ENCODE measurements around the gene MBD3L3. TPM values are rescaled to one million over a fixed set of nuclear protein-coding genes. Genes with fewer than 3 reads are reported as not detected.

The MBD3L3 gene
- total and polyA plus RNA-seq, 9 of the 15 experiments (the other 6 are each of a cell fraction or from before 2014, with no cell fraction given), result not detected

DNA sequence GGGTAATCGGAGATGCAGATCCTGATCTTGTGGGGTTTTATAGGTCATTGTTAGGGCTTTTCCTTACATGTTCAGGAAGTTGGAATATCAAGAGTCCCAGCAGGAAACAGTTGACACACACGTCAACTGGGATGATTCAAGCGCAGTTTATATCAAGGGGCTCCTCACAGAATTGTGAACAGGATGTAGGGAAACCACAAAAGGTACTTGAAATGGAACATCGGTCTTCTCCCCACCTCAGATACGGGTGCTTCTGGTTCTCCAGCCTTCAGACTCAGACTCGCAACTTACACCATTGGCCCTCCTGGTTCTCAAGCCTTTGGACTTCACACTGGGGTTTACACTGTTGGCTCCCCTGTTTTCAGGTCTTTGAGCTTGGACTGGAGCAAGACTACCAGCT, 30.5 kb upstream of the MBD3L3 start:
- H3K9me3 ChIP-seq (replicated peaks; ENCODE audit: control insufficient read depth, insufficient read depth, low read depth, low read length), result peaks cover 21% of the 10 kb centered on the region
- peaks cover 7% of the 10 kb centered on the region; the same call in 2 of the 3 replicates for H3K36me3 ChIP-seq (ENCODE audit: control insufficient read depth, insufficient read depth, low read length)
- ChIA-PET POLR2A (no interaction called here), CTCF (ENCODE audit: low intra/inter-chr PET ratio) (no interaction called here)
- BruUV-seq (replicated peaks), result no TSS peak
- in situ Hi-C loops (cut with MboI), result no loop called here
- no peak for ATAC-seq
- no peak overlapping the region for H3K9ac ChIP-seq (ENCODE audit: insufficient read depth in 1 of 2, low read depth in 2 of 2, low read length in 2 of 2)
- H3K9me1 ChIP-seq (ENCODE audit: control insufficient read depth, insufficient read depth, low read length), result no peaks in the 10 kb centered on the region
- H3K4me2 ChIP-seq (ENCODE audit: insufficient read depth, low read length), result no peak overlapping the region
- H4K20me1 ChIP-seq (replicated peaks; ENCODE audit: control insufficient read depth, insufficient read depth, low read length), result no peaks in the 10 kb centered on the region
- no peak overlapping the region for H3K27ac ChIP-seq (ENCODE audit: extremely low read depth, low read depth, low read length)
- FAIRE-seq, result no peak
- no peaks in the 10 kb centered on the region for H3K27me3 ChIP-seq (ENCODE audit: control insufficient read depth in 2 of 2, insufficient read depth in 2 of 2, low read length in 2 of 2)
- no peaks in the 10 kb centered on the region for H3K79me2 ChIP-seq (ENCODE audit: control insufficient read depth, insufficient read depth, low read length)
- H3K4me3 ChIP-seq, result no peak overlapping the region
- 57% methylated on average over 6 of the region's 6 CpGs for WGBS (ENCODE audit: insufficient coverage, low coverage, missing lambda C conversion rate)
- H3K4me1 ChIP-seq (replicated peaks in 1 of 2; ENCODE audit: control insufficient read depth in 2 of 2, insufficient read depth in 2 of 2, low read length in 2 of 2), result no peaks in the 10 kb centered on the region
- intact Hi-C loops (cut with micrococcal nuclease), result no loop called here
- H2AFZ ChIP-seq (ENCODE audit: low read depth, low read length), result no peak overlapping the region
- DNase-seq (ENCODE audit: extremely low read depth in 1 of 4, low spot score in 3 of 4), result no peak
- TF ChIP-seq, protein P1, sequence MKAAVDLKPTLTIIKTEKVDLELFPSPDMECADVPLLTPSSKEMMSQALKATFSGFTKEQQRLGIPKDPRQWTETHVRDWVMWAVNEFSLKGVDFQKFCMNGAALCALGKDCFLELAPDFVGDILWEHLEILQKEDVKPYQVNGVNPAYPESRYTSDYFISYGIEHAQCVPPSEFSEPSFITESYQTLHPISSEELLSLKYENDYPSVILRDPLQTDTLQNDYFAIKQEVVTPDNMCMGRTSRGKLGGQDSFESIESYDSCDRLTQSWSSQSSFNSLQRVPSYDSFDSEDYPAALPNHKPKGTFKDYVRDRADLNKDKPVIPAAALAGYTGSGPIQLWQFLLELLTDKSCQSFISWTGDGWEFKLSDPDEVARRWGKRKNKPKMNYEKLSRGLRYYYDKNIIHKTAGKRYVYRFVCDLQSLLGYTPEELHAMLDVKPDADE (conservative IDR thresholded peaks at IDR 0.05; ENCODE audit: control insufficient read depth, low read depth, low read length), result no peak
- TF ChIP-seq TAF15 (IDR thresholded peaks at IDR 0.05; ENCODE audit: low read depth, low read length), result no peak
- TF ChIP-seq COPS2 (conservative IDR thresholded peaks at IDR 0.05), result no peak
- TF ChIP-seq, protein P2, sequence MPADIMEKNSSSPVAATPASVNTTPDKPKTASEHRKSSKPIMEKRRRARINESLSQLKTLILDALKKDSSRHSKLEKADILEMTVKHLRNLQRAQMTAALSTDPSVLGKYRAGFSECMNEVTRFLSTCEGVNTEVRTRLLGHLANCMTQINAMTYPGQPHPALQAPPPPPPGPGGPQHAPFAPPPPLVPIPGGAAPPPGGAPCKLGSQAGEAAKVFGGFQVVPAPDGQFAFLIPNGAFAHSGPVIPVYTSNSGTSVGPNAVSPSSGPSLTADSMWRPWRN (IDR thresholded peaks at IDR 0.05; ENCODE audit: low read depth), result no peak
- TF ChIP-seq, protein P3, sequence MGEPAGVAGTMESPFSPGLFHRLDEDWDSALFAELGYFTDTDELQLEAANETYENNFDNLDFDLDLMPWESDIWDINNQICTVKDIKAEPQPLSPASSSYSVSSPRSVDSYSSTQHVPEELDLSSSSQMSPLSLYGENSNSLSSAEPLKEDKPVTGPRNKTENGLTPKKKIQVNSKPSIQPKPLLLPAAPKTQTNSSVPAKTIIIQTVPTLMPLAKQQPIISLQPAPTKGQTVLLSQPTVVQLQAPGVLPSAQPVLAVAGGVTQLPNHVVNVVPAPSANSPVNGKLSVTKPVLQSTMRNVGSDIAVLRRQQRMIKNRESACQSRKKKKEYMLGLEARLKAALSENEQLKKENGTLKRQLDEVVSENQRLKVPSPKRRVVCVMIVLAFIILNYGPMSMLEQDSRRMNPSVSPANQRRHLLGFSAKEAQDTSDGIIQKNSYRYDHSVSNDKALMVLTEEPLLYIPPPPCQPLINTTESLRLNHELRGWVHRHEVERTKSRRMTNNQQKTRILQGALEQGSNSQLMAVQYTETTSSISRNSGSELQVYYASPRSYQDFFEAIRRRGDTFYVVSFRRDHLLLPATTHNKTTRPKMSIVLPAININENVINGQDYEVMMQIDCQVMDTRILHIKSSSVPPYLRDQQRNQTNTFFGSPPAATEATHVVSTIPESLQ (CRISPR knock-in tag; IDR thresholded peaks at IDR 0.05), result no peak
- TF ChIP-seq RFX7 (CRISPR knock-in tag; IDR thresholded peaks at IDR 0.05), result no peak

All from K562 (cell line).